A673 (cell line): ENCODE data around the gene ASXL1. TPM values are rescaled to one million over a fixed set of nuclear protein-coding genes. Genes with fewer than 3 reads are reported as not detected.
"Not testable (repeated sequence)": the region's sequence is repeated elsewhere in the genome, so short reads cannot be mapped to it uniquely, and the experiment has no call there.

Experiments used
- BruUV-seq: library from RNA; stranded (reverse); fragments of 400-500 nt; replicated peaks from 2 replicates; lab custom pipeline; 2021; lab: Mats Ljungman, UMichigan
- CTCF ChIA-PET: fragments of 300-600 bp; sonication (Branson Sonifier 250); formaldehyde crosslinking; loops from one replicate; lab custom pipeline; 2022; ENCODE audit warnings: antibody characterized with exemption; lab: Charles Lee
- POLR2A ChIA-PET: fragments of 300-600 bp; sonication (Branson Sonifier 250); formaldehyde crosslinking; loops from one replicate; lab custom pipeline; 2022; ENCODE audit warnings: antibody characterized with exemption; ENCODE audit not compliant: low non-redundant PET; lab: Charles Lee
- DNase-seq: peaks from one replicate; pipeline ENCODE4 v3.0.0-alpha.2; 2015; ENCODE audit warnings: low spot score
- H3K27ac ChIP-seq: fragments of 200-600 bp; sonication (generic); 2 replicates; pipeline ENCODE4 v1.5.1; 2016; ENCODE audit warnings: mixed run types, low read depth, mild to moderate bottlenecking, mixed read lengths, antibody characterized with exemption, low read length; ENCODE audit not compliant: poor library complexity, severe bottlenecking
- H3K27me3 ChIP-seq: fragments of 200-600 bp; sonication (generic); replicated peaks from 2 replicates; pipeline ENCODE4 v1.6.1; 2017; ENCODE audit warnings: mixed run types, low read depth, mild to moderate bottlenecking, mixed read lengths, antibody characterized with exemption, low read length; ENCODE audit not compliant: insufficient read depth, poor library complexity
- H3K36me3 ChIP-seq: fragments of 200-600 bp; sonication (generic); 2 replicates; pipeline ENCODE4 v1.6.1; 2016; ENCODE audit warnings: mixed run types, mild to moderate bottlenecking, mixed read lengths, antibody characterized with exemption, low read length; ENCODE audit not compliant: insufficient read depth, poor library complexity, severe bottlenecking
- H3K4me1 ChIP-seq: fragments of 200-600 bp; sonication (generic); 2 replicates; pipeline ENCODE4 v1.6.1; 2017; ENCODE audit warnings: mixed run types, mild to moderate bottlenecking, mixed read lengths, antibody characterized with exemption, low read length; ENCODE audit not compliant: insufficient read depth, poor library complexity, severe bottlenecking
- H3K4me3 ChIP-seq: fragments of 200-600 bp; sonication (generic); 2 replicates; pipeline ENCODE4 v1.5.1; 2016; ENCODE audit warnings: low read depth, mixed run types, mild to moderate bottlenecking, mixed read lengths, low read length; ENCODE audit not compliant: poor library complexity, severe bottlenecking
- H3K9me3 ChIP-seq: fragments of 200-600 bp; sonication (generic); 2 replicates; pipeline ENCODE4 v1.6.1; 2016; ENCODE audit warnings: mixed run types, low read depth, mild to moderate bottlenecking, mixed read lengths, antibody characterized with exemption, low read length; ENCODE audit not compliant: poor library complexity, severe bottlenecking
- EZH2 ChIP-seq: fragments of 200-600 bp; sonication (generic); IDR thresholded peaks from 2 replicates; pipeline ENCODE4 v1.6.1; 2017; ENCODE audit warnings: borderline replicate concordance, low read depth, mild to moderate bottlenecking, mixed read lengths, antibody characterized with exemption, low read length; ENCODE audit not compliant: poor library complexity, severe bottlenecking
- intact Hi-C: fragments of 100-400 bp; cut with micrococcal nuclease; formaldehyde crosslinking; loops from one replicate; pipeline ENCODE4 v1.10.0; 2022; ENCODE audit not compliant: unreplicated experiment
- total RNA-seq: library from RNA; stranded (reverse); gene quantifications from 2 replicates; pipeline ENCODE4 v1.2.3, GENCODE V29; 2021
- TF ChIP-seq, protein P1 (sequence below): fragments of 300-800, 200-600 bp; sonication (generic); conservative IDR thresholded peaks from 2 replicates; pipeline ENCODE4 v1.5.1; 2017; ENCODE audit warnings: low read depth, mild to moderate bottlenecking, antibody characterized with exemption, low read length, moderate library complexity, mixed read lengths

Gene ASXL1
- total RNA-seq, 1 experiment from 2014 or later = 101 TPM

DNA sequence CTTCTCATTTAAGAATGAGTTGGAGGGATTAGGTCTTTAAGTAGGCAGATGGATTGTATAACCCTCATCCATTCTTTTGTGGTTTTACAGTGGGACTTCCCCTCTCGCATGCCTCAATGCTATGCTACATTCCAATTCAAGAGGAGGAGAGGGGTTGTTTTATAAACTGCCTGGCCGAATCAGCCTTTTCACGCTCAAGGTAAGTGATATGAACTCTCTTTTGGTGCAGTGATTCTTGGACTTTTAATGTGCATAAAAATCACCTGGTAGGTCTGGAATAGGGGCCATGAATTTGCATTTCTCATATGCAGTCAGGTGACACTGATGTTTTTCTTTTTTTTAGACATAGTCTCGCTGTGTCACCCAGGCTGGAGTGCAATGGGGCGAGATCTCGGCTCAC is 10.8 kb downstream of the ASXL1 start:
- ChIA-PET CTCF (no interaction called here), POLR2A (no interaction called here)
- Histone ChIP-seq H3K9me3 (no peaks in the 10 kb centered on the region), H3K27ac (peak overlapping the region; percentile 20), H3K27me3 (no peaks in the 10 kb centered on the region), H3K4me3 (no peak overlapping the region), H3K4me1 (no peaks in the 10 kb centered on the region), H3K36me3 (peaks cover 29% of the 10 kb centered on the region)
- TF ChIP-seq, protein P1, sequence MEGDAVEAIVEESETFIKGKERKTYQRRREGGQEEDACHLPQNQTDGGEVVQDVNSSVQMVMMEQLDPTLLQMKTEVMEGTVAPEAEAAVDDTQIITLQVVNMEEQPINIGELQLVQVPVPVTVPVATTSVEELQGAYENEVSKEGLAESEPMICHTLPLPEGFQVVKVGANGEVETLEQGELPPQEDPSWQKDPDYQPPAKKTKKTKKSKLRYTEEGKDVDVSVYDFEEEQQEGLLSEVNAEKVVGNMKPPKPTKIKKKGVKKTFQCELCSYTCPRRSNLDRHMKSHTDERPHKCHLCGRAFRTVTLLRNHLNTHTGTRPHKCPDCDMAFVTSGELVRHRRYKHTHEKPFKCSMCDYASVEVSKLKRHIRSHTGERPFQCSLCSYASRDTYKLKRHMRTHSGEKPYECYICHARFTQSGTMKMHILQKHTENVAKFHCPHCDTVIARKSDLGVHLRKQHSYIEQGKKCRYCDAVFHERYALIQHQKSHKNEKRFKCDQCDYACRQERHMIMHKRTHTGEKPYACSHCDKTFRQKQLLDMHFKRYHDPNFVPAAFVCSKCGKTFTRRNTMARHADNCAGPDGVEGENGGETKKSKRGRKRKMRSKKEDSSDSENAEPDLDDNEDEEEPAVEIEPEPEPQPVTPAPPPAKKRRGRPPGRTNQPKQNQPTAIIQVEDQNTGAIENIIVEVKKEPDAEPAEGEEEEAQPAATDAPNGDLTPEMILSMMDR = no peak
- no peak for TF ChIP-seq EZH2
- no peak for DNase-seq
- intact Hi-C loops = no loop called here
- no TSS peak for BruUV-seq

DNA sequence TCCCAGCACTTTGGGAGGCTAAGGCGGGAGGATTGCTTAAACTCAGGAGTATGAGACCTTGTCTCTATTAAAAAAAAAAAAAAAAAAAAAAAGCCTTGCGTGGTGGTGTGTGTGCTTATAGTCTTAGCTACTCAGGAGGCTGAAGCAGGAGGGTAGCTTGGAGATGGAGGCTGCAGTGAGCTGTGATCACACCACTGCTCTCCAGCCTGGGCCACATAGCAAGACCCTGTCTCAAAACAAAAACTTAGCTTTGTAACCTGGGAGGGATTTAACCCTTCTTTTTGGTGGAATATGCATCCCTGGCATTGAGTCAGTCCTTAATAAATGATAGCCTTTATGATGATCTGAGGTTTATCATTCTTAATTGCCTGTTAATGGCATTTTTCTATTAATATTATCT is 12.8 kb downstream of the ASXL1 start:
- no peaks in the 10 kb centered on the region for H3K4me1 ChIP-seq
- DNase-seq = no peak
- TF ChIP-seq, protein P1 = no peak
- TF ChIP-seq EZH2 = no peak
- H3K27ac ChIP-seq = no peak overlapping the region
- H3K4me3 ChIP-seq = no peak overlapping the region
- ChIA-PET CTCF (no interaction called here), POLR2A (no interaction called here)
- BruUV-seq = no TSS peak
- H3K9me3 ChIP-seq = no peaks in the 10 kb centered on the region
- H3K36me3 ChIP-seq = peaks cover 29% of the 10 kb centered on the region
- intact Hi-C loops = no loop called here
- H3K27me3 ChIP-seq = no peaks in the 10 kb centered on the region

DNA sequence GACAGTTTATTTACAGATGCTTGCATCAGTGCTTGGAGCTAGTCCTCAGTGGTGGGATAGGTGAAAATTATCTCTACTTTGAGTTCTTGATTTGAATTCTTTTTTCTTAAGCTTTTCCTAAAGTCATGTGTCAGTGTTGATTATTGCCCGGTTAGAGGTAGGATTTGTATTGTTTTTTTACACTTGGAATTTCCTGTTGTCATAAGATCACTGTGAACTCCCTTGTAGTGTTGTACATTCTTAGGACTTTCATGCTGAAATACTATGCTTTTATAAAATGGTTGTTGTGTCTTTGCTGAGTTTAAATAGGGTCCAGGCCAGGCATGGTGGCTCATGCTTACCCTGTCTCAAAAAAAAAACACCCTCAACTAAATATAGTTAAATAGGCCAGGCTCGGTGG is 20.3 kb downstream of the ASXL1 start:
- H3K36me3 ChIP-seq = peaks cover 5% of the 10 kb centered on the region
- no peaks in the 10 kb centered on the region for H3K9me3 ChIP-seq
- no peaks in the 10 kb centered on the region for H3K27me3 ChIP-seq
- no peak for DNase-seq
- intact Hi-C loops = no loop called here
- ChIA-PET POLR2A (no interaction called here), CTCF (no interaction called here)
- no peak overlapping the region for H3K27ac ChIP-seq
- TF ChIP-seq, protein P1 = no peak
- TF ChIP-seq EZH2 = no peak
- no peak overlapping the region for H3K4me3 ChIP-seq
- no TSS peak for BruUV-seq
- no peaks in the 10 kb centered on the region for H3K4me1 ChIP-seq

DNA sequence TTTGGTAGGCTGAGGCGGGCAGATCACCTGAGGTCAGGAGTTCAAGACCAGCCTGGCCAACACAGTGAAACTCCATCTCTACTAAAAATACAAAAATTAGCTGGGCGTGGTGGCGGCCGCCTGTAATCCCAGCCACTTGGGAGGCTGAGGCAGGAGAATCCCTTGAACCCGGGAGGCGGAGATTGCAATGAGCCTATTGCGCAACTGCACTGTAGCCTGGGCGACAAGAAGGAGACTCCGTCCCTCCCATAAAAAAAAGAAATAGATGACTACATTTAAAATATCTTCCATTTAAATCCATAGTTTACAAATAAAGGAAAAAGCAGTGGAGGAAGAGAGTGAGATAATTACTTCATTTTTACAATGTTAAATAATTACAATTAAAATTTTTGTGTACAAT is 21.9 kb downstream of the ASXL1 start:
- H3K27me3 ChIP-seq, H3K27ac ChIP-seq, H3K9me3 ChIP-seq, CTCF ChIA-PET, intact Hi-C loops, H3K4me1 ChIP-seq, H3K4me3 ChIP-seq, DNase-seq, H3K36me3 ChIP-seq, BruUV-seq, POLR2A ChIA-PET: not testable (repeated sequence)
